NCI-H2227 (cell line): ENCODE measurements around the gene STIM2.

Experiments used
- DNase-seq: peaks from one replicate; lab custom pipeline; 2025; ENCODE audit not compliant: unreplicated experiment; lab: John Stamatoyannopoulos, UW

STIM2 gene

GRCh38 chr4:26999689-27000088 lies 139.0 kb downstream of the STIM2 start:
- no peak for DNase-seq

DNA sequence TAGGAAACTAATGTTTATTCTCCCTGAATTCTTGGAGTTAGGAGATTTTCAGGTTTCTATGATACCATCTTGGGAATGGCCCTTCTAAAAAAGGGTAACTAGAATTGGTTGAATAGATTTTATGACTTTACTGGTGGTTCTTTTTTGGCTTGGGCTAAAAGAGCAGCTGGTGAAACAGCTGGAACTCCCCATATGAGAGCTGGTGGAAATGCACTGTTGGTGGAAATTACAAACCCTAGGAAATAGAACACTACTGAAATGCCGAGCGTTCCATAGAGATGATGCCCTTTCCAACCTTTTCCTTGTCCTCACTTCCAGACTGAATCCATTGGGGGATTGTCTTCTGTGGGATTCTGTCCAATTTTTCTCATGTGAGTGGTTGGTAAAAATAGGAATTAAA lies 139.5 kb downstream of the STIM2 start:
- DNase-seq = no peak

- DNase-seq = peak; percentile 1
Observed at GRCh38 chr4:27000820-27001219, 140.2 kb downstream of the STIM2 start.

GRCh38 chr4:27001398-27002164 lies 140.9 kb downstream of the STIM2 start:
- DNase-seq = no peak

DNA sequence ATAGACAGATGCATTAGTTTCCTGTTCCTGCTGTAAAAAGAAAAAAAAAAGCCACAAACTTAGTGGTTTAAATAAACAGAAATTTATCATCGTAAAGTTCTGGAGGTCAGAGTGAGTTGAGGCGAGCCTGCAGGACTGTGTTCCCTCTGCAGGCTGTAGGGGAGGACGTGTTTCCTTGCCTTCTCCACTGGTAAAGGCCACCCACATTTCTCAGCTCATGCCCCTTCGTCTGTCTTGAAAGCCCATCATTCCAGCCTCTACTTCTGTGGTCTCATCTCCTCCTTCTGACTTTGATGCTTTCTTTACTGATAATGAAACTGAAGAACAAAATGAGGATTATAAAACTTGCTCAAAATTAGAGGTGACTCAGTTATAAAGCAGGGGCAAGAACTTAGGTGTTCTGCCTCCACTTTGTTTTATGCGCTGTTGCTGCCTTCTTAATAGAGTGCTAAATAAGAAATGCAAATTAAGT lies 143.0 kb downstream of the STIM2 start:
- DNase-seq = no peak

DNA sequence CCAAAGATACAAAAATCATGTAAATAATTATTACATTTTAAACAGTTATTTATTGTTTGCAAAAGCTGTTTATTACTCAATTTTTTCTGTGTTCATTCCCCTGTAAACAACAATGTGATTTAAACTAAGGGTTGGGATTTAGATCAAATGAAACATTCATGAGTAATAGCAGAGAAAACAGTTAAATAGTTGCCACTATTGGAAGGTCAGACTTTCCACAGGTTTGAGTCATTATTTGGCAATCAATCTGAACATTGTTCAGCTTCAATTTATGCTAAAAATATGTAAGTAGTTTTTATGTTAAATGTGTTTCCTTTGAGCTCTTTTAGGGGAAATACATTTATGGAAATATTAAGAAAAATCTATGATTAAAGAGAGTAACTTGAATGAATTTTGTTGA lies 144.9 kb downstream of the STIM2 start:
- DNase-seq = no peak

DNA sequence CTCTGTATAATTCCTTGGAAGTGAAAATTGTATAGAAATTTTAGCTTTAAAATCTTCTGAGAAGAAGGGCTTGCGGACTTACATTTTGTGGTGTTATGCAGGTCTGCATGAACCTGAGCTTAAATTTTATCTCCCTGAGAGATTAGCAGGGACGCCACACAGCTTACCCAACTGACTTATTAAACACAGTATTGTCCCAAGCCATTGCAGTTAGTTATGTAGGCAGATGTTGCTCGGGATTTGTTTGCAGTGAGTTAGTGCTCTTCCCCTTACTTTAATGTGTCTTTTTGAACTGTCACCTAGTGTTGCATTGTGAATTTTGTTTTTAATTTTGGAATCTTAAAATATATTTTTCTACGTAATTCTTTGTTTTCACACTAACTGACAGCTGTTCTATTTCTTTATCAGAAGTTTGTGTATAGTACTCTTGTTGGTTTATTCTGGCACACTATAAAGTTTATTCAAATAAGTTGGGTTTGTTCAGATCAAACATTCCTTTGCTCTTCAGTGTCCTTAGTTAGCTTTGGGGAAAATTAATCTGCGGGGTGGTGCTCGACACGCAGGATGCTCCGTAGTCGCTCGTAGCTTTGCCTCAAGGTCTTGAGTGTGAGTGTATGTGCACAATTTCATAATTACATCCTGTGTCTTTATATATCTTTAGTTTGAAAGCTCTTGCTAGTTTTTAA lies 145.4 kb downstream of the STIM2 start:
- DNase-seq = no peak

- no peak for DNase-seq
Observed at GRCh38 chr4:27006646-27007045, 146.0 kb downstream of the STIM2 start.

- DNase-seq = no peak
Observed at GRCh38 chr4:27007507-27007906, 146.9 kb downstream of the STIM2 start.

DNA sequence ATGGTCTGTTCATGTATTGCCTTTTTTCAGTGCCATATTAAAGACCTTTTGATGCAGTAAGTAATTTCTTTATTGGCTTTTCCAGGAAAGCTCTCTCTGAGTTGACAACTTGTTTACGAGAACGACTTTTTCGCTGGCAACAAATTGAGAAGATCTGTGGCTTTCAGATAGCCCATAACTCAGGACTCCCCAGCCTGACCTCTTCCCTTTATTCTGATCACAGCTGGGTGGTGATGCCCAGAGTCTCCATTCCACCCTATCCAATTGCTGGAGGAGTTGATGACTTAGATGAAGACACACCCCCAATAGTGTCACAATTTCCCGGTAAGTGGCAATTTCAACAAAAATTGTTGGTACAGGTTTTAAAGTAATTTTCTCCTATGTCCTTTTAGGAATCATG lies 148.0 kb downstream of the STIM2 start:
- DNase-seq = no peak

GRCh38 chr4:27009539-27009938 lies 148.9 kb downstream of the STIM2 start:
- no peak for DNase-seq

DNA sequence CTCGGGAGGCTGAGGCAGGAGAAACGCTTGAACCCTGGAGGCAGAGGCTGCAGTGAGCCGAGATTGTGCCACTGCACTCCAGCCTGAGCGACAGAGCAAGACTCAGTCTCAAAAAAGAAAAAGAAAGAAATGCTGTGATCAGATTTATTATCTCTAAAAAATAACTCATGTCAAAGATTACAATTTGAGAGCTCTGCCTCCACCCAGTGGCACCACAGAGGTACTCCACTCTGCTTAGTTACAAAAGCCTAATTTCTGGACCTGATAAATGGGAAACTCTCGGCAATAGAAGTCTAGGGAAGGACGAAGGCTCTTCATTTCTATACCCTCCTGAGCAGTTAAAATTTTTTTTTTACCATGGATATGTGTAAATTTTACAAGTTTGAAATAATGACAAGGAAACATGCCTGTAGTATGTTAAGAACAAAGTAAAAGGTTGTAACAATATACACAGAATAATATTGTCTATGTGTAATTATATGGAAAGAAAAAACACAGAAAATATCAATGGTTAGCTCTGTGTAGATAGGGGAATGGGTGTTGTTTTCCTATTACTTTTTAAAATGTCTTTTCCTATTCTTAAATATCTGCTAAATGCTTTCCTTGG lies 149.8 kb downstream of the STIM2 start:
- peak; percentile 56 for DNase-seq

- DNase-seq = no peak
Observed at GRCh38 chr4:27011401-27011800, 150.8 kb downstream of the STIM2 start.

DNA sequence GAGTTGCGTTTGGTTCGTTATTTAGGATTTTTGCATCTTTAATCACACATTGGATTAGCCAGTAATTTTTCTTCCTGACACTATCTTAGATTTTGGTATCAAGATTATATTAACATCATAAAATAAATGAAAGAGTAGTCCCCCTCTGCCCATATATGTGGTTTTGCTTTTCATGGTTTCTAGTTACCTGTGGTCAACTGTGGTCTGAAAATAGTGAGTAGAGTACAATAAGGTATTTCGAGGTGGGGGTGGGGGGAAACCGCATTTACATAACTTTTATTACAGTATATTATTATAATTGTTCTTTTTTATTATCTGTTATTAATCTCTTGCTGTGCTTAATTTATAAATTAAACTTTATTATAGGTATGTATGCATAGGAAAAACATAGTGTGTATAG lies 152.4 kb downstream of the STIM2 start:
- no peak for DNase-seq

- no peak for DNase-seq
Observed at GRCh38 chr4:27016551-27016950, 155.9 kb downstream of the STIM2 start.

- DNase-seq = no peak
Observed at GRCh38 chr4:27017623-27018022, 157.0 kb downstream of the STIM2 start.

- DNase-seq = no peak
Observed at GRCh38 chr4:27018076-27018475, 157.4 kb downstream of the STIM2 start.

DNA sequence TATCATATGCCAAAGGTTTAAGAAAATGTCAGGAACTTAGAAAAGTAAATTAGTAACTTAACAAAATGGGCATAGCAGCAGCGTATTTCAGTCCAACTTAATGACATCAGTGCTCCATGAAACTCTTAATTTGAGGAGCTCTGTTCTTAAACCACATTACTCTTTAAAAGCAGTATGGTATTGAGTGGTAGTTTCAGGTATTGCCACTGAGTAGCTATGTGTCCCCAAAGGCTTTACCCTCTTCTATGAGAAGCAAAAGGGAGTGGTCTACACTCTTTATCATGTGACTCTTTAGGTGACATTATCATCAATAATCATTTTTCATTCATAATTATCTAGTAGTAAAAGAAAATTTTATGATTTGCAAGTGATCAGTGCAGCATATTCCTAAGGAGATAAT lies 158.3 kb downstream of the STIM2 start:
- no peak for DNase-seq

DNA sequence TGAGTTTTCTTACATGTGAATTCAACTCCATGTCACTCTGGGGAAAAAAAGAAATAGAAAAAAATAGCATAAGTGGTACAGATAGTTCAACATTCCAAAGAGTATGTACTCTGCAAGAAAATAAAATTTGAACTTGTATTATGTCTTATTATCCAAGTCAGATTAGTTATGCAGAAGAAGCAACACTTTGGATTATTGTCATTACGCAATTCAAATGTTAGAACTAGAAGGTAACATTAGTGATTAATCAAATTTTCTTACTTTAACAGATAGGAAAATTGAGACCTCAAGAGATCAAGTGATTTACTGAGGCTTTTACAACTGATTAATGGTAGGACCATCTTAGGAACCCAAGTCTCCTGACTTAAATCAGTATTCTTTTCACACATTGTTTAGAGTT lies 159.1 kb downstream of the STIM2 start:
- DNase-seq = no peak

- DNase-seq = no peak
Observed at GRCh38 chr4:27020203-27020602, 159.6 kb downstream of the STIM2 start.

DNA sequence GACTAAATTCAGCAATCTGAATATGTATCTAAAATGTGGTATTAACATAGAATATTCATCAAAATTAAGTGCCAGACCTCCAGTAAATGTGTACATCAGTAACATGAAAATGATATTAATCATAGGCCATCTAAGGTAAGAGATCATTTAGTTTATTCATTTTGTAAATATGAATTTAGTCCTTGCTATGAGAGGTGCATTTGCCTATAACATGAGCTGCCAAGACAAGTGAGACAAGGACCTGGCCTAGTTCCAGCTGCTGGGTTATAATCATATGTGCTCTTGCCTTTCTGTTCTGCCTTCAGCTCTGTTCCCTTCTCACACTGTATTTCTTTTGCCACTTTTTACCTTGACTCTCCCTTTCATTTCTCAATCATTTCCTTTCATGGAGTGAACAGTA lies 160.0 kb downstream of the STIM2 start:
- DNase-seq = no peak

GRCh38 chr4:27022963-27023362 lies 162.3 kb downstream of the STIM2 start:
- no peak for DNase-seq
